ENCODE measurements around the gene PAX5.

PAX5 gene

GRCh38 chr9:36948051-36948450 lies 86.0 kb downstream of the PAX5 start:
- TF ChIP-seq USF1 (IDR thresholded peaks at IDR 0.05) (no peak), EP300 (IDR thresholded peaks at IDR 0.05; ENCODE audit: borderline replicate concordance) (no peak), TEAD4 (IDR thresholded peaks at IDR 0.05) (no peak), YY1 (IDR thresholded peaks at IDR 0.05; ENCODE audit: low read depth) (no peak), NFIC (IDR thresholded peaks at IDR 0.05) (no peak), CREB1 (IDR thresholded peaks at IDR 0.05; ENCODE audit: low read depth) (no peak), MAX (IDR thresholded peaks at IDR 0.05) (no peak), CEBPB (IDR thresholded peaks at IDR 0.05) (no peak), FOXM1 (IDR thresholded peaks at IDR 0.05; ENCODE audit: borderline replicate concordance, low read depth) (no peak), ZBTB7A (IDR thresholded peaks at IDR 0.05; ENCODE audit: low read depth) (no peak), EGR1 (IDR thresholded peaks at IDR 0.05) (no peak), RAD21 (IDR thresholded peaks at IDR 0.05; ENCODE audit: low read depth) (no peak), TAF1 (IDR thresholded peaks at IDR 0.05; ENCODE audit: low read depth) (no peak), TCF12 (IDR thresholded peaks at IDR 0.05; ENCODE audit: low read depth) (no peak), REST (IDR thresholded peaks at IDR 0.05; ENCODE audit: low read depth) (no peak)

GRCh38 chr9:36946653-36947052 lies 87.4 kb downstream of the PAX5 start:
- TF ChIP-seq USF1 (IDR thresholded peaks at IDR 0.05) = no peak
- TF ChIP-seq TCF12 (IDR thresholded peaks at IDR 0.05; ENCODE audit: low read depth) = no peak
- TF ChIP-seq RAD21 (IDR thresholded peaks at IDR 0.05; ENCODE audit: low read depth) = no peak
- TF ChIP-seq CEBPB (IDR thresholded peaks at IDR 0.05) = no peak
- no peak for TF ChIP-seq NFIC (IDR thresholded peaks at IDR 0.05)
- no peak for TF ChIP-seq YY1 (IDR thresholded peaks at IDR 0.05; ENCODE audit: low read depth)
- TF ChIP-seq EP300 (IDR thresholded peaks at IDR 0.05; ENCODE audit: borderline replicate concordance) = no peak
- no peak for TF ChIP-seq TAF1 (IDR thresholded peaks at IDR 0.05; ENCODE audit: low read depth)
- TF ChIP-seq ZBTB7A (IDR thresholded peaks at IDR 0.05; ENCODE audit: low read depth) = no peak
- no peak for TF ChIP-seq TEAD4 (IDR thresholded peaks at IDR 0.05)
- no peak for TF ChIP-seq CREB1 (IDR thresholded peaks at IDR 0.05; ENCODE audit: low read depth)
- no peak for TF ChIP-seq FOXM1 (IDR thresholded peaks at IDR 0.05; ENCODE audit: borderline replicate concordance, low read depth)
- no peak for TF ChIP-seq MAX (IDR thresholded peaks at IDR 0.05)
- TF ChIP-seq EGR1 (IDR thresholded peaks at IDR 0.05) = no peak
- no peak for TF ChIP-seq REST (IDR thresholded peaks at IDR 0.05; ENCODE audit: low read depth)

GRCh38 chr9:36945999-36946398 lies 88.1 kb downstream of the PAX5 start:
- TF ChIP-seq REST (IDR thresholded peaks at IDR 0.05; ENCODE audit: low read depth) = no peak
- no peak for TF ChIP-seq FOXM1 (IDR thresholded peaks at IDR 0.05; ENCODE audit: borderline replicate concordance, low read depth)
- TF ChIP-seq EGR1 (IDR thresholded peaks at IDR 0.05) = no peak
- TF ChIP-seq ZBTB7A (IDR thresholded peaks at IDR 0.05; ENCODE audit: low read depth) = no peak
- no peak for TF ChIP-seq EP300 (IDR thresholded peaks at IDR 0.05; ENCODE audit: borderline replicate concordance)
- TF ChIP-seq TAF1 (IDR thresholded peaks at IDR 0.05; ENCODE audit: low read depth) = no peak
- TF ChIP-seq TEAD4 (IDR thresholded peaks at IDR 0.05) = no peak
- no peak for TF ChIP-seq USF1 (IDR thresholded peaks at IDR 0.05)
- TF ChIP-seq TCF12 (IDR thresholded peaks at IDR 0.05; ENCODE audit: low read depth) = no peak
- TF ChIP-seq YY1 (IDR thresholded peaks at IDR 0.05; ENCODE audit: low read depth) = no peak
- TF ChIP-seq CEBPB (IDR thresholded peaks at IDR 0.05) = no peak
- no peak for TF ChIP-seq MAX (IDR thresholded peaks at IDR 0.05)
- no peak for TF ChIP-seq RAD21 (IDR thresholded peaks at IDR 0.05; ENCODE audit: low read depth)
- TF ChIP-seq CREB1 (IDR thresholded peaks at IDR 0.05; ENCODE audit: low read depth) = no peak
- no peak for TF ChIP-seq NFIC (IDR thresholded peaks at IDR 0.05)
